SU-DHL-6 (cell line): ENCODE results near the gene MAP4K3.

Experiments
- H2AFZ ChIP-seq: fragments of 200-600 bp; sonication (generic); 2 replicates; pipeline ENCODE4 v1.6.1; 2014; ENCODE audit warnings: low read depth, mild to moderate bottlenecking, moderate library complexity, mixed read lengths, antibody characterized with exemption, low read length; ENCODE audit not compliant: severe bottlenecking
- H3F3A ChIP-seq: fragments of 200-600 bp; shearing (Covaris generic); 2 replicates; pipeline ENCODE4 v1.6.0; 2016; ENCODE audit warnings: antibody characterized with exemption, mild to moderate bottlenecking; ENCODE audit not compliant: insufficient read depth
- H3K27ac ChIP-seq: fragments of 200-600 bp; sonication (generic); 2 replicates; pipeline ENCODE4 v1.5.1; 2016; ENCODE audit warnings: low read depth, mild to moderate bottlenecking, low read length, moderate library complexity, mixed read lengths
- H3K27me3 ChIP-seq: fragments of 200-600 bp; sonication (generic), shearing (Covaris generic); 2 replicates; pipeline ENCODE4 v1.6.0; 2014; ENCODE audit warnings: mild to moderate bottlenecking, low read length
- H3K36me3 ChIP-seq: fragments of 200-600 bp; sonication (generic); 2 replicates; pipeline ENCODE4 v1.6.1; 2014; ENCODE audit warnings: mild to moderate bottlenecking, low read length, mixed read lengths
- H3K4me2 ChIP-seq: fragments of 300-600, 200-600 bp; shearing (Covaris generic), sonication (generic); 2 replicates; pipeline ENCODE4 v1.6.0; 2014; ENCODE audit warnings: low read length, low read depth, mild to moderate bottlenecking; ENCODE audit not compliant: poor library complexity, severe bottlenecking
- H3K4me3 ChIP-seq: fragments of 200-600 bp; sonication (generic); 2 replicates; pipeline ENCODE4 v1.5.1; 2014; ENCODE audit warnings: antibody characterized with exemption, low read length, mild to moderate bottlenecking, mixed read lengths; ENCODE audit not compliant: insufficient read depth, poor library complexity, severe bottlenecking
- H3K79me2 ChIP-seq: fragments of 200-600 bp; sonication (generic); 2 replicates; pipeline ENCODE4 v1.6.1; 2014; ENCODE audit warnings: mild to moderate bottlenecking, low read length, moderate library complexity; ENCODE audit not compliant: insufficient read depth
- H3K9ac ChIP-seq: fragments of 200-600 bp; sonication (generic); 2 replicates; pipeline ENCODE4 v1.7.0; 2014; ENCODE audit warnings: mild to moderate bottlenecking, low read length
- H3K9me2 ChIP-seq: fragments of 200-600 bp; sonication (generic); replicated peaks from 2 replicates; pipeline ENCODE4 v1.6.1; 2014; ENCODE audit warnings: low read length; ENCODE audit not compliant: insufficient read depth
- H3K9me3 ChIP-seq: fragments of 200-600 bp; sonication (generic); 2 replicates; pipeline ENCODE4 v1.6.1; 2014; ENCODE audit warnings: low read length, mixed read lengths; ENCODE audit not compliant: insufficient read depth
- H4K20me1 ChIP-seq: fragments of 200-600 bp; sonication (generic); 2 replicates; pipeline ENCODE4 v1.6.1; 2014; ENCODE audit warnings: low read depth, mild to moderate bottlenecking, antibody characterized with exemption, low read length, moderate library complexity, mixed read lengths
- EZH2phosphoT487 ChIP-seq: fragments of 200-600 bp; sonication (generic), shearing (Covaris generic); conservative IDR thresholded peaks from 2 replicates; pipeline ENCODE4 v1.6.1; 2018; ENCODE audit warnings: mild to moderate bottlenecking, antibody characterized with exemption, low read length, moderate library complexity, mixed read lengths
- TF ChIP-seq, protein P1 (sequence below): fragments of 200-600 bp; sonication (generic); IDR thresholded peaks from one replicate; pipeline ENCODE4 v1.5.1; 2017; ENCODE audit warnings: antibody characterized with exemption, mild to moderate bottlenecking, low read length, moderate library complexity; ENCODE audit not compliant: insufficient read depth, poor library complexity, severe bottlenecking

Gene MAP4K3

DNA sequence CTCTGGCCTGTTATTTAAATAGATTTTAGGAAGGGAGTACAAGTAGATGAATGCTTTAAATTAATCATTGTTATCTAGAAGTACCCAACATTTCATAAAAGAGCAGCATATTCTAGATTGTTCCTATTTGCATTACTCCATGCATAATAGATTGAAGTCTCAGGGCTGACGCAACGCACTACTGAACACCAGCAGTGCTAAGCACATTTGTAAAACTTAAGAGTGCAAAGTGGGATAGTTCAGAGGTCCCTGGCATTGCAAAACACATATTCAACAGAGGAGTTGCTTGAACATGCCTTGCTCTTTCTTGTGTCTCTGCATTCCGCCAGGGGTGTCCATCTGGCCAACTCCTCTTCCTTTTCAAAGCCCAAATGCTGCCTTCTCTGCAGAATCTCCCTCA, 215.6 kb downstream of the MAP4K3 start:
- no peak for TF ChIP-seq EZH2phosphoT487
- TF ChIP-seq, protein P1, sequence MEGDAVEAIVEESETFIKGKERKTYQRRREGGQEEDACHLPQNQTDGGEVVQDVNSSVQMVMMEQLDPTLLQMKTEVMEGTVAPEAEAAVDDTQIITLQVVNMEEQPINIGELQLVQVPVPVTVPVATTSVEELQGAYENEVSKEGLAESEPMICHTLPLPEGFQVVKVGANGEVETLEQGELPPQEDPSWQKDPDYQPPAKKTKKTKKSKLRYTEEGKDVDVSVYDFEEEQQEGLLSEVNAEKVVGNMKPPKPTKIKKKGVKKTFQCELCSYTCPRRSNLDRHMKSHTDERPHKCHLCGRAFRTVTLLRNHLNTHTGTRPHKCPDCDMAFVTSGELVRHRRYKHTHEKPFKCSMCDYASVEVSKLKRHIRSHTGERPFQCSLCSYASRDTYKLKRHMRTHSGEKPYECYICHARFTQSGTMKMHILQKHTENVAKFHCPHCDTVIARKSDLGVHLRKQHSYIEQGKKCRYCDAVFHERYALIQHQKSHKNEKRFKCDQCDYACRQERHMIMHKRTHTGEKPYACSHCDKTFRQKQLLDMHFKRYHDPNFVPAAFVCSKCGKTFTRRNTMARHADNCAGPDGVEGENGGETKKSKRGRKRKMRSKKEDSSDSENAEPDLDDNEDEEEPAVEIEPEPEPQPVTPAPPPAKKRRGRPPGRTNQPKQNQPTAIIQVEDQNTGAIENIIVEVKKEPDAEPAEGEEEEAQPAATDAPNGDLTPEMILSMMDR, result no peak
- no peaks in the 10 kb centered on the region for H3K36me3 ChIP-seq
- no peak overlapping the region for H2AFZ ChIP-seq
- no peaks in the 10 kb centered on the region for H3K79me2 ChIP-seq
- no peaks in the 10 kb centered on the region for H3K9me2 ChIP-seq
- H3K27me3 ChIP-seq, result no peaks in the 10 kb centered on the region
- H3K9me3 ChIP-seq, result no peaks in the 10 kb centered on the region
- no peak overlapping the region for H3K27ac ChIP-seq
- H3F3A ChIP-seq, result no peaks in the 10 kb centered on the region
- no peak overlapping the region for H3K4me2 ChIP-seq
- no peak overlapping the region for H3K4me3 ChIP-seq
- no peaks in the 10 kb centered on the region for H4K20me1 ChIP-seq
- H3K9ac ChIP-seq, result no peak overlapping the region

GRCh38 chr2:39220136-39220535, 216.9 kb downstream of the MAP4K3 start:
- Histone ChIP-seq H3K9me3 (no peaks in the 10 kb centered on the region), H4K20me1 (no peaks in the 10 kb centered on the region), H2AFZ (no peak overlapping the region), H3K4me3 (no peak overlapping the region), H3K9me2 (no peaks in the 10 kb centered on the region), H3F3A (no peaks in the 10 kb centered on the region), H3K4me2 (no peak overlapping the region), H3K36me3 (no peaks in the 10 kb centered on the region), H3K9ac (no peak overlapping the region), H3K27me3 (no peaks in the 10 kb centered on the region), H3K27ac (no peak overlapping the region), H3K79me2 (no peaks in the 10 kb centered on the region)
- TF ChIP-seq, protein P1, result no peak
- no peak for TF ChIP-seq EZH2phosphoT487

DNA sequence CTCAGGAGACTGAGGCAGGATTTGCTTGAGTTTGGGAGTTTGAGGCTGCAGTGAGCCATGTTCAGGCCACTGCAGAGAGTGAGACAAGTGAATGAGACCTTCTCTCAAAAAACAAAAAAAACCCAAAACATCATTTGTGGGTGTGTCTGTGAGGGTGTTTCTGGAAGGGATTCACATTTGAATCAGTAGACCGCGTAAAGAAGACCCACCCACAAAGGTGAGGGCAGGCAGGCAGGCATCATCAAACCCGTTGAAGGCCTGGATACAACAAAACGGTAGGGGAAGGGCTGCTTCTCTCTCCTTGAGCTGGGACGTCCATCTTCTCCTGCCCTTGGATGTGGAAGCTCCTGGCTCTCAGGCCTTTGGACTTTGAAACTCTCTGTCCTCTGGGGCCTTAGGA, 218.7 kb downstream of the MAP4K3 start:
- no peaks in the 10 kb centered on the region for H3K36me3 ChIP-seq
- H3K9me3 ChIP-seq, result no peaks in the 10 kb centered on the region
- TF ChIP-seq EZH2phosphoT487, result no peak
- TF ChIP-seq, protein P1, result no peak
- H3K27me3 ChIP-seq, result no peaks in the 10 kb centered on the region
- no peak overlapping the region for H3K27ac ChIP-seq
- no peaks in the 10 kb centered on the region for H3K9me2 ChIP-seq
- no peak overlapping the region for H3K9ac ChIP-seq
- no peaks in the 10 kb centered on the region for H3K79me2 ChIP-seq
- no peaks in the 10 kb centered on the region for H4K20me1 ChIP-seq
- H3F3A ChIP-seq, result no peaks in the 10 kb centered on the region
- H3K4me2 ChIP-seq, result no peak overlapping the region
- H3K4me3 ChIP-seq, result no peak overlapping the region
- H2AFZ ChIP-seq, result no peak overlapping the region

DNA sequence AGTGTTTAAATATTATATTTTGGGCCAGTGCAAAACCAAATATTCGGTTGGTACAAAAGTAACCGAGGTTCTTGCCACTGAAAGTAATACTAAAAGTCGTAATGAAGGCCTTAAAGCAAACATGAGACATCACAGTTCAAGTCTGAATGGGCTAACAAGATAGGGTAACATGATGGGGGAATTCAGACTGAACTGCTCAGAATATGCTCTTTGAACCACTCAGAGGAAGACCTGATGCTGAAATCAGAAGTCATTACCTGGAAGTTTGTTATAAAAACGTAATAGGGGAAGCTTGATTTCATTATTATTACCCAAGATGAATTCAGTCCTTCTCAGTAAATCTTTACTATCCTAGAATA, 219.9 kb downstream of the MAP4K3 start:
- H3K9ac ChIP-seq, result no peak overlapping the region
- H2AFZ ChIP-seq, result no peak overlapping the region
- TF ChIP-seq EZH2phosphoT487, result no peak
- TF ChIP-seq, protein P1, result no peak
- no peak overlapping the region for H3K4me3 ChIP-seq
- H3K9me2 ChIP-seq, result no peaks in the 10 kb centered on the region
- no peaks in the 10 kb centered on the region for H4K20me1 ChIP-seq
- H3K9me3 ChIP-seq, result no peaks in the 10 kb centered on the region
- no peak overlapping the region for H3K4me2 ChIP-seq
- H3K27me3 ChIP-seq, result no peaks in the 10 kb centered on the region
- no peaks in the 10 kb centered on the region for H3K79me2 ChIP-seq
- no peak overlapping the region for H3K27ac ChIP-seq
- no peaks in the 10 kb centered on the region for H3F3A ChIP-seq
- H3K36me3 ChIP-seq, result no peaks in the 10 kb centered on the region
